K562 (cell line): Measurements from ENCODE around the gene FBXO4. TPM values are rescaled to one million over a fixed set of nuclear protein-coding genes. Genes with fewer than 3 reads are reported as not detected.

ENCODE experiments used
- CBFA2T2 ChIP-seq: fragments of 450-650 bp; conservative IDR thresholded peaks from 2 replicates; pipeline ENCODE4 v1.6.1; 2017; ENCODE audit warnings: mild to moderate bottlenecking
- CHD4 ChIP-seq: fragments of 200-600 bp; sonication (generic); IDR thresholded peaks from 3 replicates; pipeline ENCODE4 v1.6.1; 2012; ENCODE audit warnings: low read depth, mild to moderate bottlenecking, mixed read lengths, low read length, inconsistent platforms; ENCODE audit not compliant: insufficient read depth, insufficient replicate concordance, poor library complexity, severe bottlenecking
- ETS2 ChIP-seq: IDR thresholded peaks from 2 replicates; pipeline ENCODE4 v1.6.1; 2016; ENCODE audit warnings: borderline replicate concordance, missing genetic modification characterization, mild to moderate bottlenecking, moderate library complexity, missing compliant biosample characterization; ENCODE audit not compliant: poor library complexity, severe bottlenecking
- GABPB1 ChIP-seq: sonication (generic); formaldehyde crosslinking; IDR thresholded peaks from 2 replicates; pipeline ENCODE4 v1.8.0; 2022; ENCODE audit warnings: mild to moderate bottlenecking, missing genetic modification reagents
- MED1 ChIP-seq: sonication (generic); formaldehyde crosslinking; IDR thresholded peaks from 2 replicates; pipeline ENCODE4 v1.8.1; 2023; ENCODE audit warnings: missing genetic modification reagents, borderline replicate concordance
- NFRKB ChIP-seq: fragments of 450-650 bp; IDR thresholded peaks from 2 replicates; pipeline ENCODE4 v1.6.1; 2016; ENCODE audit warnings: low read depth
- PHB ChIP-seq: fragments of 250-450 bp; sonication (Bioruptor Pico); IDR thresholded peaks from 2 replicates; pipeline ENCODE4 v1.5.0; 2021
- TAF15 ChIP-seq: fragments of 200-400 bp; formaldehyde crosslinking; IDR thresholded peaks from 2 replicates; pipeline ENCODE4 v1.6.1; 2017; ENCODE audit warnings: mild to moderate bottlenecking, low read depth, low read length, moderate library complexity
- ZNF146 ChIP-seq: IDR thresholded peaks from one replicate; pipeline ENCODE4 v1.6.1; 2018; ENCODE audit warnings: missing compliant biosample characterization; ENCODE audit not compliant: unreplicated experiment
- ZNF165 ChIP-seq: fragments of 250-450 bp; sonication (Bioruptor Pico); IDR thresholded peaks from 2 replicates; pipeline ENCODE4 v1.4.0; 2020; ENCODE audit warnings: borderline replicate concordance
- ZNF239 ChIP-seq: fragments of 250-450 bp; sonication (Bioruptor Pico); IDR thresholded peaks from 2 replicates; pipeline ENCODE4 v1.4.0; 2020; ENCODE audit warnings: mild to moderate bottlenecking
- ZNF316 ChIP-seq: fragments of 450-650 bp; IDR thresholded peaks from 2 replicates; pipeline ENCODE4 v1.6.1; 2016
- ZNF507 ChIP-seq: conservative IDR thresholded peaks from 2 replicates; pipeline ENCODE4 v1.6.1; 2017; ENCODE audit warnings: missing genetic modification characterization, missing compliant biosample characterization
- ZNF76 ChIP-seq: fragments of 250-450 bp; sonication (Bioruptor Pico); IDR thresholded peaks from 2 replicates; pipeline ENCODE4 v1.4.0; 2020; ENCODE audit warnings: mild to moderate bottlenecking, moderate library complexity, borderline replicate concordance
- ZZZ3 ChIP-seq: fragments of 450-650 bp; IDR thresholded peaks from 2 replicates; pipeline ENCODE4 v1.6.1; 2016; ENCODE audit warnings: antibody characterized with exemption, mild to moderate bottlenecking, moderate library complexity
- polyA plus RNA-seq, 8 experiments: library from polyadenylated mRNA; depleted of rRNA in 4 of 8; stranded (reverse) in 5 of 8; unstranded in 3 of 8; fragments of >200 nt; fragmentation: Nextera tagmentation in 2 of 8; fragmentation: Illumina TruSeq in 1 of 8; extraction: Ambion mirVana in 2 of 8; extraction: Trizol in 1 of 8; gene quantifications; 2 replicates each; pipeline versions ENCODE4 v1.2.1 to v1.2.3, GENCODE V29; 2011 to 2014; ENCODE audit warnings: inconsistent platforms in 1 of 8, missing spikeins in 1 of 8
- total RNA-seq, 7 experiments: library from RNA; depleted of rRNA in 6 of 7; stranded (reverse); fragments of >200 nt in 6 of 7; fragmentation: Illumina TruSeq in 2 of 7; extraction: Trizol in 2 of 7; gene quantifications; 2 replicates each; pipeline versions ENCODE4 v1.2.1 to v1.2.3, GENCODE V29; 2011 to 2021; ENCODE audit warnings: low replicate concordance in 1 of 7
- TF ChIP-seq, protein P1 (sequence below): sonication (generic); formaldehyde crosslinking; IDR thresholded peaks from 2 replicates; pipeline ENCODE4 v1.8.1; 2022; ENCODE audit warnings: missing genetic modification reagents
- TF ChIP-seq, protein P2 (sequence below), 2 experiments: IDR thresholded peaks; 2 replicates each; pipeline ENCODE4 v1.6.1; 2011; ENCODE audit warnings: borderline replicate concordance in 1 of 2, control low read depth in 1 of 2, low read depth in 1 of 2, low read length in 1 of 2, mild to moderate bottlenecking in 1 of 2, mixed read lengths in 1 of 2, moderate library complexity in 1 of 2; ENCODE audit not compliant: insufficient read depth in 1 of 2, insufficient read length in 1 of 2, poor library complexity in 1 of 2, severe bottlenecking in 1 of 2; ENCODE audit errors: extremely low read depth in 1 of 2
- TF ChIP-seq, protein P3 (sequence below): fragments of 250-450 bp; sonication (Bioruptor Pico); IDR thresholded peaks from 2 replicates; pipeline ENCODE4 v1.6.1; 2021; ENCODE audit warnings: mild to moderate bottlenecking
- TF ChIP-seq, protein P4 (sequence below): IDR thresholded peaks from 2 replicates; pipeline ENCODE4 v1.6.1; 2014; ENCODE audit warnings: antibody characterized with exemption
- TF ChIP-seq, protein P5 (sequence below), 2 experiments: IDR thresholded peaks; 2 replicates each; pipeline ENCODE4 v1.6.1; 2012; ENCODE audit warnings: improper control_type of control experiment in 2 of 2, low read depth in 2 of 2, low read length in 2 of 2, borderline replicate concordance in 1 of 2

FBXO4 gene
- total and polyA plus RNA-seq, 9 of the 15 experiments (the other 6 are each of a cell fraction or from before 2014, with no cell fraction given): 5.9 to 33.4 (median 19.6) TPM

DNA sequence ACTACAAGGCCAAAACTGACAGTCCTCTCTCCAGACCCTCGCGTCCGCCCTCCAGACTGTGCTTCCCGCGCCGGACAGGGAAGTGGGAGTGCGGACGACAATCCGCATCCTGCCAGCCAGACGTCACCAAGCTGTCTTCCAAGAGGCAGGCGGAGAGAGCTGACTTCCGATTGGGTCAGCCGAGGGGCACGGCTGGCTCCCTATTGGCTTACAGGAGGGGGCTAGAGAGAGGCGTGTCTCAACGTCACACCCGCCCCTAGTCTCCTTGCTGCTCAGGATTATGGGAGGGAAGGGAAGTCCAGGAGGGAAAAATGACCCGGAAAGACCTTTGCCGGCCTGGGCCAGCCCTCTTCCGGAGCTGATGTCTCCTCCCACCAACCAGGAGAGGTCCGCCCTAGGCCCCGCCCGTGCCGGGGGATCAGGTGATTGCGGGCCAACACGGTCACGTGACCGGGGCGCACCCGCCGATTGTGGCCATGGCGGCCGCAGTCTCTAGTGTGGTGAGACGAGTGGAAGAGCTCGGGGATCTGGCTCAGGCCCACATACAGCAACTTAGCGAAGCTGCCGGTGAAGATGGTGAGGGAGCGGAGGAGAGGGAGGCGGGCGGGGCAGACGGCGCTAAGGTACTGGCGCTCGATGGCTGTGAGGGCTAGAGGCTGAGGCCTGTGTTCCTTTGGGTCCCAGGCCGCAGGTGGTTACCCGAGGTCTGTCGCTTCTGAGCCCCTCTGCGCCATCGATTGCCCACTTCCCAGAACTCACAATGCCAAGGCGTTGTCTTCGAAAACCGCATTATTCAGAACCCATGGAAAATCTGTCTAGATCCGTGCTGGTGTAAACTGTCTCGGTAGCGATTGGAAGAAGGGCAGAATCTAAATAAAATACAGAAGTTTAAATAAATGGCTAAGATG is 20.9 kb upstream of the FBXO4 start, which contains the start of gene RIMOC1 (continued):
- TF ChIP-seq, protein P1, sequence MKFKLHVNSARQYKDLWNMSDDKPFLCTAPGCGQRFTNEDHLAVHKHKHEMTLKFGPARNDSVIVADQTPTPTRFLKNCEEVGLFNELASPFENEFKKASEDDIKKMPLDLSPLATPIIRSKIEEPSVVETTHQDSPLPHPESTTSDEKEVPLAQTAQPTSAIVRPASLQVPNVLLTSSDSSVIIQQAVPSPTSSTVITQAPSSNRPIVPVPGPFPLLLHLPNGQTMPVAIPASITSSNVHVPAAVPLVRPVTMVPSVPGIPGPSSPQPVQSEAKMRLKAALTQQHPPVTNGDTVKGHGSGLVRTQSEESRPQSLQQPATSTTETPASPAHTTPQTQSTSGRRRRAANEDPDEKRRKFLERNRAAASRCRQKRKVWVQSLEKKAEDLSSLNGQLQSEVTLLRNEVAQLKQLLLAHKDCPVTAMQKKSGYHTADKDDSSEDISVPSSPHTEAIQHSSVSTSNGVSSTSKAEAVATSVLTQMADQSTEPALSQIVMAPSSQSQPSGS (CRISPR knock-in tag): no peak
- peak; percentile 59 for TF ChIP-seq ZNF239 (CRISPR knock-in tag)
- TF ChIP-seq, protein P2, sequence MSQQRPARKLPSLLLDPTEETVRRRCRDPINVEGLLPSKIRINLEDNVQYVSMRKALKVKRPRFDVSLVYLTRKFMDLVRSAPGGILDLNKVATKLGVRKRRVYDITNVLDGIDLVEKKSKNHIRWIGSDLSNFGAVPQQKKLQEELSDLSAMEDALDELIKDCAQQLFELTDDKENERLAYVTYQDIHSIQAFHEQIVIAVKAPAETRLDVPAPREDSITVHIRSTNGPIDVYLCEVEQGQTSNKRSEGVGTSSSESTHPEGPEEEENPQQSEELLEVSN (IDR thresholded peaks at IDR 0.05; ENCODE audit: borderline replicate concordance in 1 of 2, extremely low read depth in 1 of 2, insufficient read depth in 1 of 2, insufficient read length in 1 of 2, low read depth in 1 of 2, low read length in 1 of 2, poor library complexity in 1 of 2, severe bottlenecking in 1 of 2): peak; percentile 84 to 90
- TF ChIP-seq ZNF146 (CRISPR knock-in tag): no peak
- TF ChIP-seq GABPB1 (CRISPR knock-in tag): peak; percentile 82
- TF ChIP-seq CHD4: no peak
- no peak for TF ChIP-seq PHB (CRISPR knock-in tag)
- TF ChIP-seq, protein P3, sequence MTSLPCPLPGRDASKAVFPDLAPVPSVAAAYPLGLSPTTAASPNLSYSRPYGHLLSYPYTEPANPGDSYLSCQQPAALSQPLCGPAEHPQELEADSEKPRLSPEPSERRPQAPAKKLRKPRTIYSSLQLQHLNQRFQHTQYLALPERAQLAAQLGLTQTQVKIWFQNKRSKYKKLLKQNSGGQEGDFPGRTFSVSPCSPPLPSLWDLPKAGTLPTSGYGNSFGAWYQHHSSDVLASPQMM: no peak
- peak; percentile 92 for TF ChIP-seq ZZZ3
- peak; percentile 94 for TF ChIP-seq NFRKB
- 0 out of 2 replicates have a peak, but pooled peaks have one; percentile 60 for TF ChIP-seq ZNF165 (CRISPR knock-in tag)
- TF ChIP-seq, protein P4, sequence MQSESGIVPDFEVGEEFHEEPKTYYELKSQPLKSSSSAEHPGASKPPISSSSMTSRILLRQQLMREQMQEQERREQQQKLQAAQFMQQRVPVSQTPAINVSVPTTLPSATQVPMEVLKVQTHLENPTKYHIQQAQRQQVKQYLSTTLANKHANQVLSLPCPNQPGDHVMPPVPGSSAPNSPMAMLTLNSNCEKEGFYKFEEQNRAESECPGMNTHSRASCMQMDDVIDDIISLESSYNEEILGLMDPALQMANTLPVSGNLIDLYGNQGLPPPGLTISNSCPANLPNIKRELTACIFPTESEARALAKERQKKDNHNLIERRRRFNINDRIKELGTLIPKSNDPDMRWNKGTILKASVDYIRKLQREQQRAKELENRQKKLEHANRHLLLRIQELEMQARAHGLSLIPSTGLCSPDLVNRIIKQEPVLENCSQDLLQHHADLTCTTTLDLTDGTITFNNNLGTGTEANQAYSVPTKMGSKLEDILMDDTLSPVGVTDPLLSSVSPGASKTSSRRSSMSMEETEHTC: peak; percentile 97
- no peak for TF ChIP-seq ETS2
- TF ChIP-seq ZNF76: peak; percentile 89; the same call in 1 of the 2 replicates
- no peak for TF ChIP-seq MED1 (CRISPR knock-in tag)
- TF ChIP-seq, protein P5, sequence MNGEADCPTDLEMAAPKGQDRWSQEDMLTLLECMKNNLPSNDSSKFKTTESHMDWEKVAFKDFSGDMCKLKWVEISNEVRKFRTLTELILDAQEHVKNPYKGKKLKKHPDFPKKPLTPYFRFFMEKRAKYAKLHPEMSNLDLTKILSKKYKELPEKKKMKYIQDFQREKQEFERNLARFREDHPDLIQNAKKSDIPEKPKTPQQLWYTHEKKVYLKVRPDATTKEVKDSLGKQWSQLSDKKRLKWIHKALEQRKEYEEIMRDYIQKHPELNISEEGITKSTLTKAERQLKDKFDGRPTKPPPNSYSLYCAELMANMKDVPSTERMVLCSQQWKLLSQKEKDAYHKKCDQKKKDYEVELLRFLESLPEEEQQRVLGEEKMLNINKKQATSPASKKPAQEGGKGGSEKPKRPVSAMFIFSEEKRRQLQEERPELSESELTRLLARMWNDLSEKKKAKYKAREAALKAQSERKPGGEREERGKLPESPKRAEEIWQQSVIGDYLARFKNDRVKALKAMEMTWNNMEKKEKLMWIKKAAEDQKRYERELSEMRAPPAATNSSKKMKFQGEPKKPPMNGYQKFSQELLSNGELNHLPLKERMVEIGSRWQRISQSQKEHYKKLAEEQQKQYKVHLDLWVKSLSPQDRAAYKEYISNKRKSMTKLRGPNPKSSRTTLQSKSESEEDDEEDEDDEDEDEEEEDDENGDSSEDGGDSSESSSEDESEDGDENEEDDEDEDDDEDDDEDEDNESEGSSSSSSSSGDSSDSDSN (IDR thresholded peaks at IDR 0.05; ENCODE audit: borderline replicate concordance in 1 of 2, low read depth in 2 of 2, low read length in 2 of 2): no peak
- no peak for TF ChIP-seq TAF15
- TF ChIP-seq ZNF316: no peak
- TF ChIP-seq CBFA2T2: peak; percentile 98
- no peak for TF ChIP-seq ZNF507 (tag)
